Panc1 (cell line): Measurements from ENCODE around the gene ASPN. TPM values are rescaled to one million over a fixed set of nuclear protein-coding genes. Genes with fewer than 3 reads are reported as not detected.

Source experiments
- ATAC-seq: fragments of 200-7000 bp; cut with Tn5 transposase; 2 replicates; pipeline ENCODE4 v1.9.1; 2020; ENCODE audit warnings: mild to moderate bottlenecking, moderate library complexity
- BruUV-seq: library from RNA; stranded (reverse); fragments of 400-500 nt; replicated peaks from 2 replicates; lab custom pipeline; 2021; lab: Mats Ljungman, UMichigan
- CTCF ChIA-PET: fragments of 300-600 bp; sonication (Branson Sonifier 250); formaldehyde crosslinking; loops from one replicate; lab custom pipeline; 2022; ENCODE audit warnings: antibody characterized with exemption; lab: Charles Lee
- POLR2A ChIA-PET: fragments of 300-600 bp; sonication (Branson Sonifier 250); formaldehyde crosslinking; loops from one replicate; lab custom pipeline; 2022; ENCODE audit warnings: antibody characterized with exemption; lab: Charles Lee
- DNase-seq: peaks from one replicate; pipeline ENCODE4 v3.0.0-alpha.2; 2010; ENCODE audit warnings: low read depth, low spot score
- H3K27ac ChIP-seq: 2 replicates; pipeline ENCODE4 v1.5.1; 2011; ENCODE audit warnings: mild to moderate bottlenecking, low read length, inconsistent platforms
- H3K27me3 ChIP-seq: fragments of 200-500 bp; sonication (Bioruptor generic); 2 replicates; pipeline ENCODE4 v1.6.0; 2014; ENCODE audit warnings: low read length, inconsistent platforms; ENCODE audit not compliant: control insufficient read depth, insufficient read depth
- H3K36me3 ChIP-seq: fragments of 200-500 bp; sonication (Bioruptor generic); 2 replicates; pipeline ENCODE4 v1.5.1; 2014; ENCODE audit warnings: inconsistent platforms, mild to moderate bottlenecking, low read length, moderate library complexity; ENCODE audit not compliant: control insufficient read depth, insufficient read depth
- H3K4me1 ChIP-seq: 2 replicates; pipeline ENCODE4 v1.5.1; 2011; ENCODE audit warnings: inconsistent platforms, mild to moderate bottlenecking, low read length, moderate library complexity; ENCODE audit not compliant: control insufficient read depth, insufficient read depth
- H3K4me3 ChIP-seq, 2 experiments: 2 replicates each; pipeline ENCODE4 v1.5.1; 2011 to 2012; ENCODE audit warnings: low read depth in 2 of 2, low read length in 2 of 2, mild to moderate bottlenecking in 2 of 2, inconsistent platforms in 1 of 2, moderate library complexity in 1 of 2
- H3K9me3 ChIP-seq: fragments of 200-500 bp; sonication (Bioruptor generic); 2 replicates; pipeline ENCODE4 v1.5.1; 2014; ENCODE audit warnings: low read depth, mild to moderate bottlenecking, inconsistent platforms, low read length, moderate library complexity; ENCODE audit not compliant: control insufficient read depth, insufficient read depth
- CTCF ChIP-seq: fragments of 450-650 bp; IDR thresholded peaks from 2 replicates; pipeline ENCODE4 v1.5.1; 2017; ENCODE audit warnings: mild to moderate bottlenecking
- POLR2AphosphoS5 ChIP-seq: IDR thresholded peaks from 2 replicates; pipeline ENCODE4 v1.6.1; 2012; ENCODE audit warnings: mild to moderate bottlenecking, low read depth, low read length, moderate library complexity
- REST ChIP-seq, 2 experiments: IDR thresholded peaks; 2 replicates each; pipeline ENCODE4 v1.6.1; 2011 to 2012; ENCODE audit warnings: low read depth in 2 of 2, control low read depth in 1 of 2, low read length in 1 of 2, mild to moderate bottlenecking in 1 of 2, moderate library complexity in 1 of 2; ENCODE audit not compliant: insufficient read depth in 1 of 2
- SIN3A ChIP-seq: IDR thresholded peaks from 2 replicates; pipeline ENCODE4 v1.6.1; 2012; ENCODE audit warnings: low read depth, mild to moderate bottlenecking, low read length, moderate library complexity, borderline replicate concordance; ENCODE audit not compliant: insufficient read depth
- TCF7L2 ChIP-seq: IDR thresholded peaks from 2 replicates; pipeline ENCODE4 v1.6.1; 2011; ENCODE audit warnings: mild to moderate bottlenecking, low read depth, low read length, inconsistent platforms
- in situ Hi-C: cut with HindIII; loops from 2 replicates; pipeline ENCODE4 v1.10.0; 2016; ENCODE audit warnings: low sequenced_read_pairs, low pct_unique_long_range_greater_than_20kb
- intact Hi-C: fragments of 100-400 bp; cut with micrococcal nuclease; formaldehyde crosslinking; loops from one replicate; pipeline ENCODE4 v1.10.0; 2022; ENCODE audit not compliant: unreplicated experiment
- total RNA-seq: library from RNA; stranded (reverse); gene quantifications from one replicate; pipeline ENCODE4 v1.2.1, GENCODE V29; 2021; ENCODE audit not compliant: unreplicated experiment

ASPN gene
- total RNA-seq, 1 experiment from 2014 or later = not detected

GRCh38 chr9:92500725-92501124 lies 18.4 kb upstream of the ASPN start:
- H3K27ac ChIP-seq = no peak overlapping the region
- H3K4me3 ChIP-seq = no peak overlapping the region
- H3K27me3 ChIP-seq = no peaks in the 10 kb centered on the region
- TF ChIP-seq POLR2AphosphoS5 (no peak), REST (IDR thresholded peaks at IDR 0.05; ENCODE audit: insufficient read depth in 1 of 2, low read depth in 2 of 2, low read length in 1 of 2) (no peak), TCF7L2 (no peak), CTCF (no peak), SIN3A (no peak)
- CTCF ChIA-PET = interaction anchor here (0.6 kb wide), 1 partner anchor 289 kb away, joined by 6 read pairs; no protein-coding TSS in a partner anchor
- BruUV-seq = no TSS peak
- no peaks in the 10 kb centered on the region for H3K9me3 ChIP-seq
- DNase-seq = no peak
- intact Hi-C loops = no loop called here
- POLR2A ChIA-PET = no interaction called here
- H3K4me1 ChIP-seq = no peaks in the 10 kb centered on the region
- in situ Hi-C loops = no loop called here
- ATAC-seq = no peak
- H3K36me3 ChIP-seq = no peaks in the 10 kb centered on the region

- Histone ChIP-seq H3K4me1 (no peaks in the 10 kb centered on the region), H3K27me3 (no peaks in the 10 kb centered on the region), H3K4me3 (no peak overlapping the region), H3K9me3 (no peaks in the 10 kb centered on the region), H3K27ac (no peak overlapping the region), H3K36me3 (no peaks in the 10 kb centered on the region)
- no TSS peak for BruUV-seq
- intact Hi-C loops = no loop called here
- TF ChIP-seq CTCF = no peak
- TF ChIP-seq SIN3A = no peak
- no peak for TF ChIP-seq REST (IDR thresholded peaks at IDR 0.05; ENCODE audit: insufficient read depth in 1 of 2, low read depth in 2 of 2, low read length in 1 of 2)
- no peak for TF ChIP-seq TCF7L2
- TF ChIP-seq POLR2AphosphoS5 = no peak
- POLR2A ChIA-PET = no interaction called here
- CTCF ChIA-PET = no interaction called here
- DNase-seq (no peak), ATAC-seq (no peak)
- in situ Hi-C loops = no loop called here
Observed at GRCh38 chr9:92499701-92500100, 17.4 kb upstream of the ASPN start.
